GM20000 (cell line): ENCODE measurements around the gene KNOP1.

Experiments
- DNase-seq: peaks from one replicate; pipeline ENCODE4 v3.0.0; 2012; ENCODE audit warnings: low spot score
- CTCF ChIP-seq: IDR thresholded peaks from 2 replicates; pipeline ENCODE4 v1.5.1; 2012; ENCODE audit warnings: mild to moderate bottlenecking, control low read depth; ENCODE audit errors: extremely low read depth, missing control alignments

The KNOP1 gene

GRCh38 chr16:19737306-19738038 lies 19.4 kb upstream of the KNOP1 start:
- no peak for TF ChIP-seq CTCF
- DNase-seq, result no peak

- no peak for TF ChIP-seq CTCF
- DNase-seq, result no peak
These were observed 17.2 kb upstream of the KNOP1 start for GRCh38 chr16:19735074-19735867.

- DNase-seq, result no peak
- TF ChIP-seq CTCF, result no peak
These were observed 15.5 kb upstream of the KNOP1 start for GRCh38 chr16:19733551-19733950.

GRCh38 chr16:19728636-19728965 lies 10.6 kb upstream of the KNOP1 start:
- DNase-seq, result no peak
- TF ChIP-seq CTCF, result no peak

GRCh38 chr16:19722981-19723380 lies 5.0 kb upstream of the KNOP1 start:
- TF ChIP-seq CTCF, result no peak
- no peak for DNase-seq

- no peak for DNase-seq
- no peak for TF ChIP-seq CTCF
These were observed 4.4 kb upstream of the KNOP1 start for GRCh38 chr16:19722269-19722952.

GRCh38 chr16:19718624-19718965 lies 568 bp upstream of the KNOP1 start:
- TF ChIP-seq CTCF, result no peak
- DNase-seq, result no peak
